Adipocyte (in vitro differentiated cells): Measurements from ENCODE around the gene OPN1MW3.
"Not testable (repeated sequence)": the region's sequence is repeated elsewhere in the genome, so short reads cannot be mapped to it uniquely, and the experiment has no call there.

ENCODE experiments used
- DNase-seq: peaks from one replicate; pipeline ENCODE4 v3.0.0-alpha.2; 2015; ENCODE audit warnings: low read depth
- H3K27me3 ChIP-seq: replicated peaks from 2 replicates; pipeline ENCODE4 v1.7.0; 2013; ENCODE audit warnings: mild to moderate bottlenecking, low read length, moderate library complexity; ENCODE audit not compliant: control insufficient read depth, insufficient read depth
- H3K36me3 ChIP-seq: 2 replicates; pipeline ENCODE4 v1.7.0; 2013; ENCODE audit warnings: low read length, mild to moderate bottlenecking, moderate library complexity; ENCODE audit not compliant: control insufficient read depth, insufficient read depth, severe bottlenecking
- H3K4me1 ChIP-seq: 2 replicates; pipeline ENCODE4 v1.7.0; 2013; ENCODE audit warnings: mild to moderate bottlenecking, low read length, moderate library complexity; ENCODE audit not compliant: control insufficient read depth, insufficient read depth
- H3K4me3 ChIP-seq: 2 replicates; pipeline ENCODE4 v1.7.0; 2013; ENCODE audit warnings: mild to moderate bottlenecking, low read length, moderate library complexity
- H3K9ac ChIP-seq: 2 replicates; pipeline ENCODE4 v1.7.0; 2013; ENCODE audit warnings: mild to moderate bottlenecking, low read length, moderate library complexity
- H3K9me3 ChIP-seq: 2 replicates; pipeline ENCODE4 v1.7.0; 2013; ENCODE audit warnings: mild to moderate bottlenecking, low read length, moderate library complexity; ENCODE audit not compliant: control insufficient read depth

OPN1MW3 gene

DNA sequence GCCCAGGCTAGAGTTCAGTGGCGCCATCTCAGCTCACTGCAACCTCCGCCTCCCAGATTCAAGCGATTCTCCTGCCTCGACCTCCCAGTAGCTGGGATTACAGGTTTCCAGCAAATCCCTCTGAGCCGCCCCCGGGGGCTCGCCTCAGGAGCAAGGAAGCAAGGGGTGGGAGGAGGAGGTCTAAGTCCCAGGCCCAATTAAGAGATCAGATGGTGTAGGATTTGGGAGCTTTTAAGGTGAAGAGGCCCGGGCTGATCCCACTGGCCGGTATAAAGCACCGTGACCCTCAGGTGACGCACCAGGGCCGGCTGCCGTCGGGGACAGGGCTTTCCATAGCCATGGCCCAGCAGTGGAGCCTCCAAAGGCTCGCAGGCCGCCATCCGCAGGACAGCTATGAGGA lies at the start of gene OPN1MW3:
Gene OPN1MW3 (plus strand): TSS at position 301 of the 400 bp plus-strand sequence. CDS start 38 bp downstream, at position 339.
- not testable (repeated sequence) for H3K4me1 ChIP-seq, H3K4me3 ChIP-seq, DNase-seq, H3K27me3 ChIP-seq, H3K9me3 ChIP-seq, H3K9ac ChIP-seq, H3K36me3 ChIP-seq

DNA sequence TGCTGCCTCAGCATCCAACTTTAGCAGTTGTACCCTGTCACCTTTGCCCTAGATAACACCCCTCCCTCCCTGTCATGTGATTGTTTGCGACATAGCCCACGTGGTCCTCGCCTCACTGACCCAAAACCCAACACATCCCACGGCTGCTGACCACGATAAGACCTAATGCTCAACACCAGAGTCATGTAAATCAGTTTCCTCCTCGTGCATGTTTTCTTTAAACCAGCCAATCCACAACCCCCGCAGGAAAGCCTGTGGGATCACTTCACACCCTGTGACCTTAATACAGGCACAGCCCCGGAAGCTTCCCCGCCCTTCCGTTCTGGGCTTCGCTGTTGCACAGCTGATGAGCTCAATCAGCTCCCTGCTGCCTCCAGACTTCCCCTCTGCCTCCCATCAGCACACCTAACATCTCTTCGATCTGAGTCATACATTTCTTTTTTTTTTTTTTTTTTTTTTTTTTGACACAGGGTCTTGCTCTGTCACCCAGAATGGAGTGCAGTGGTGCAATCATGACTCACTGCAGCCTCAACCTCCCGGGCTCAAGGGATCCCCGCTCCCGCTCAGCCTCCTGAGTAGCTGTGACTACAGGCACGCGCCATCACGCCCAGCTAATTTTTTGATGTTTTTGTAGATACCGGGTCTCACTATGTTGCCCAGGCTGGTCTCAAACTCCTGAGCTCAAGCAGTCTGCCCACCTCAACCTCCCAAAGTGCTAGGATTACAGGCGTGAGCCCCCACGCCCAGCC lies 47.5 kb upstream of the OPN1MW3 start:
- not testable (repeated sequence) for DNase-seq

DNA sequence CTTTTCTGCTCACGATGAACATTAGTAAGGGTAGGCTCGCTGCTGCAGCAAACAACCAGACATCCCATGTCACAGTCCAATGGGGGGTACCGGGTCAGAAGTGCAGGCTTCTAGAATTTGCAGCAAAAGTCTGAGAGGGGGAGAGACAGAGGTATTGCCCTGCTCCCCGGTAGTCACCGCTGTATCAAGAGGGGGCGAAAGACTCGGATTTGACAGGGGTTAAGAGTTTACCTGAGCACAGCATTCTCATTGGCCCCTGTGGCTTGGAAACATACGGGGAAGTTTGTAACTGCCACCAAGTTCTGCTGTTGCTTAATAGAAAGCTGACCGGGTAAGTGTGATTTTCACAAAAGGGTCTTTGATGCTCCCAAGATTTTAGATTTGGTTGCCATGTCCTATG lies 46.3 kb upstream of the OPN1MW3 start:
- not testable (repeated sequence) for DNase-seq, H3K9me3 ChIP-seq, H3K9ac ChIP-seq, H3K27me3 ChIP-seq, H3K4me3 ChIP-seq, H3K36me3 ChIP-seq, H3K4me1 ChIP-seq

More for the DNA sequence above, 47.5 kb upstream of the OPN1MW3 start:
- H3K36me3 ChIP-seq, H3K9me3 ChIP-seq, H3K27me3 ChIP-seq, H3K4me1 ChIP-seq, H3K9ac ChIP-seq, H3K4me3 ChIP-seq: not testable (repeated sequence)

DNA sequence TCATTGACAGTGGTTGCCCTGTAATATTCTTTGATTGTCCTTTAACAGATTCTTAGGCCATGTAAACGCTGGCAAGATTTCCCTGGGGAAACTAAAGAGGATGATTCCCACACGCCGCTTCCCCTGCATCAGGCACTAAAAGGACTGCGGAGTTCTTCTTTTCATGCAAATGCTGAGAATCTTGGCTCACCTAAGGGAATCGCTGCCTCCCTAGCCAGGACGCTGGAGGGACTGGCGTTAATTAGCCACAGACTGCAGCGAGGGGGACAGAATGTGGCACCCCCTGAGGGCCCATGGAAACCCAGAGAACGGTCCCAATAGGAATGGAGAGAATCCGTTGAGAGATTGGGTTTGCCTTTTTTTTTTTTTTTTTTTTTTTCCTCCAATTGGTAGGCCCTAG lies 45.9 kb upstream of the OPN1MW3 start:
- H3K36me3 ChIP-seq, DNase-seq, H3K9ac ChIP-seq, H3K4me3 ChIP-seq, H3K27me3 ChIP-seq, H3K9me3 ChIP-seq, H3K4me1 ChIP-seq: not testable (repeated sequence)

DNA sequence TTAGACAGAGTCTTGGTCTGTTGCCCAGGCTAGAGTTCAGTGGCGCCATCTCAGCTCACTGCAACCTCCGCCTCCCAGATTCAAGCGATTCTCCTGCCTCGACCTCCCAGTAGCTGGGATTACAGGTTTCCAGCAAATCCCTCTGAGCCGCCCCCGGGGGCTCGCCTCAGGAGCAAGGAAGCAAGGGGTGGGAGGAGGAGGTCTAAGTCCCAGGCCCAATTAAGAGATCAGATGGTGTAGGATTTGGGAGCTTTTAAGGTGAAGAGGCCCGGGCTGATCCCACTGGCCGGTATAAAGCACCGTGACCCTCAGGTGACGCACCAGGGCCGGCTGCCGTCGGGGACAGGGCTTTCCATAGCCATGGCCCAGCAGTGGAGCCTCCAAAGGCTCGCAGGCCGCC lies 37.9 kb upstream of the OPN1MW3 start, which contains the start of gene OPN1MW2:
Gene OPN1MW2 (plus strand): TSS at position 301 of the 400 bp plus-strand sequence. CDS start 60 bp downstream, at position 361.
- not testable (repeated sequence) for H3K9me3 ChIP-seq, H3K36me3 ChIP-seq, H3K27me3 ChIP-seq, DNase-seq, H3K9ac ChIP-seq, H3K4me1 ChIP-seq, H3K4me3 ChIP-seq

DNA sequence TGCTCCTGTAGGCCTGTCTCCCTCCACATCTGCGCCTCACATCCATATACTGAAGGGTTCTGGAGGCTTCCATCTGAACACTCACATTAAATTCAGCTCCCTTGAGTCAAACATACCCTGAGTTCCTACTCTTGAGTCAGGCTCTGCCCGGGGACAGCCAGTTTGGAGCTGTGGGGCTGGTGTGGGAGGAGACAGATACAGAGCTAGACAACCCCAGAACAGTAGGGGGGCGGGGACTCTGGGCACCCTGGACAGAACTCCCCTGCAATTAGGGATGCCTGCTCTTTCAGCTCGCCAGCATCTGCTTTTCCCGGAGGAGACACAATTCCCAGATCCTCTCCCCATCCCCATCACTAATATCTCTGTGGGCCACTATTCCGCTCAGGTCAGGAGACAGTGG lies 32.1 kb upstream of the OPN1MW3 start:
- H3K9ac ChIP-seq, H3K4me1 ChIP-seq, H3K27me3 ChIP-seq, H3K4me3 ChIP-seq, H3K9me3 ChIP-seq, DNase-seq, H3K36me3 ChIP-seq: not testable (repeated sequence)

DNA sequence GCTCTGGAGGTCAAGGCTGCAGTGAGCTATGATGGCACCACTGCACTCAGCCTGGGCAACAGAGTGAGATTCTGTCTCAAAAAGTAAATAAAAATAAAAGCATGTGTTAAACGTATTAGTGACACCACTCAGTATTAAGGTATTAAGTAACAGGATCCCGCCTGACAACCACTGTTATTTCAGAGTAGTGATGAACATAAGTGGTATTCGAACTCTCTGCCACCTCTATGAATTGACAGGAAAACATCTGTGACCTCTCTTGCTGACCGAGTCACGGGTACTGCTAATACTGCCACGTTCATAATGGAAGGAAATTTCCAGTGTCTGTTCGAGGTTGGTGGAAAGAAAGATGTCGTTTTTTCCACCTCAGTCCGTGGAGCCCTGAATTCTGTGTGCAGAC lies 30.7 kb upstream of the OPN1MW3 start:
- H3K4me3 ChIP-seq, H3K9me3 ChIP-seq, H3K4me1 ChIP-seq, H3K9ac ChIP-seq, DNase-seq, H3K27me3 ChIP-seq, H3K36me3 ChIP-seq: not testable (repeated sequence)

DNA sequence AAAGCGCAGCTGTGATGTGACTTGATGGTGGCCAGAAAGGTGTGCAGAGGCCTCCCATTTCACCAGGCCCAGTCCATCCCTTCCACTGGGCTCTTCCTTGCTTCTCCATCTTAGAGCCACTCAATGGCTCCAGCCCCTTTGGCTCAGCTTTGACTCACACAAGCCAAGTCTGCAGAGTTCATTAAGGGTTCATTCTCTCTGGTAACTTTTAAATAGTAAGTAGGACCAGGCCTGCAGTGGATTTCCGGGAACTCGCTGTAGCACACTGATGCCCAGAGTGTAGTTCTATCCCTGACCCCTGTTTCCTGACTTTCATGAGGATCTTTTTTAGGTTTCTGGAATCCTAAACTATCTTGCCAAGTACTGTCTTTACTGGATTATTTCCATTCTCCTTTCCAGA lies 25.9 kb upstream of the OPN1MW3 start:
- not testable (repeated sequence) for H3K27me3 ChIP-seq, H3K9ac ChIP-seq

DNA sequence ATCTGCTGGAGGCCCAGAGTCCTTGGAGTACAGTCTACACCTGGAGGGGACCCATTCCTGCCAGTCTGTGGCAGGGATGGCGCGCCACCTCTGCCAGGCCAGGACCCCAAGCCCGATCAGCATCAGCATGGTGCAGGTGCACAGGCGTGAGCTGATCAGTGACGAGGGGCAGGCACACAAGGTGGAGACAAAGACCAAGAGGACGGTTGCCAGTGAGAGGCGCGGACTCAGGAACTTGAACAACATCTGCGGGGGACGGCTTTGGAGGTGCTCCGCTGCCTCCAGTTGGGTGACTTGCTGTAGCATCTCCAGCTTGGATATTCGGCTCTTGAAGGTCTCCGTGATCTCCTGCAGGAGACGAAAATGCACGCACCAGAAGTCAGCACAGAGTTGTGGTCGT lies 23.8 kb upstream of the OPN1MW3 start:
- H3K27me3 ChIP-seq, H3K4me3 ChIP-seq, H3K9me3 ChIP-seq, H3K4me1 ChIP-seq, DNase-seq, H3K36me3 ChIP-seq, H3K9ac ChIP-seq: not testable (repeated sequence)

More for the DNA sequence above, 25.9 kb upstream of the OPN1MW3 start:
- H3K4me3 ChIP-seq, H3K36me3 ChIP-seq, H3K4me1 ChIP-seq, DNase-seq, H3K9me3 ChIP-seq: not testable (repeated sequence)

DNA sequence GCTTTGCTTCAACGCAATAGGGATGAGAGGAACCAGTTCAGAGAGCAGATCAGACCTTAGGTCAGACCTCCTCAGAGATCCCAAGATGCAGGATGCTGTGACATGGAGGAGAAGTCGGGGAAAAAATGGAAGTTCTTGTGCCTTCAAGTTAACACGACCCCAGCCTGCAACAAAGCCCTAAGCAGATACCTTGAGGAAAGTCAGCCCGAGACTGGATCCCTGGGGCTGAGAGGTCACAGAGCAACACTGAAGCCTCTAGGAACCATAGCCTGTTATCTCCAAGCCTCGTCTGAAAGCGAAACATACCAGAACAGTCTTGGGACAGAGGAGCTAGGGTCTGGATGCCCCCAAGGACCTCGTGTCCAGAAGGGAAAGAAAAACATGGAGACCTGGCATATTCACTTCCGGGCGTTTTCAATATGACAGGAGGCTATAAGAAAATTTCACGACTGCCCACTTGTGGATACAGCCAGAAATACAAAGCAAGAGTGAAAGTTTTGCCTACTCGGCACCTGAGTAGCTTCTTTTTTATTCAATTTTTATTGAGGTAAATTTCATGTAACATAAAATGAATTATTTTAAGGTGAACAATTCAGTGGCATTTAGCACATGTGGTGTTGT lies 18.3 kb upstream of the OPN1MW3 start:
- not testable (repeated sequence) for DNase-seq

DNA sequence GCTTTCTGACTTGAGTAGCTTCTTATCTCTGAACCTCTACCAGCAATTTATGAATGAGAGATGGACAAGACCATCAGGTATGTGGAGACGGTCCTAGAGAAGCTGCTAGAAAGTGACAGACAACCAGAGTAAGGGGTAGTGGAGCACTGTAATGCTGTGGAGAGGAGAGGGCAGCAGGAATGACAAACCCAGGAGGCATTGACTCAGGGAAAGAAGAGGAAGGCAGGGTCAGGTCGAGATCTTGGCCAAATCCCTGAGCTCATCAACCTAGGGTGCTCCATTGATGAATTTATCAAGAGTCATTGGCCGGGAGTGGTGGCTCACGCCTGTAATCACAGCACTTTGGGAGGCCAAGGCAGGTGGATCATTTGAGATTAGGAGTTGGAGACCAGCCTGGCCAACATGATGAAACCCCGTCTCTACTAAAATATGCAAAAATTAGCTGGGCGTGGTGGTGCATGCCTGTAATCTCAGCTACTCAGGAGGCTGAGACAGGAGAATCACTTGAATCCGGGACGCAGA lies 17.3 kb upstream of the OPN1MW3 start:
- not testable (repeated sequence) for H3K4me3 ChIP-seq, H3K36me3 ChIP-seq, H3K9me3 ChIP-seq, DNase-seq, H3K4me1 ChIP-seq, H3K9ac ChIP-seq, H3K27me3 ChIP-seq

More for the DNA sequence above, 18.3 kb upstream of the OPN1MW3 start:
- H3K9me3 ChIP-seq, H3K4me1 ChIP-seq, H3K36me3 ChIP-seq, H3K4me3 ChIP-seq, H3K27me3 ChIP-seq, H3K9ac ChIP-seq: not testable (repeated sequence)
